SK-N-SH treated with all-trans-retinoic acid at 6 μM for 48 hours (cell line): Measurements from ENCODE around the gene CCBE1.

Experiments used
- ATAC-seq: fragments of 200-7000 bp; cut with Tn5 transposase; 3 replicates; pipeline ENCODE4 v1.9.1; 2020; ENCODE audit warnings: mild to moderate bottlenecking, moderate library complexity
- ARNTL ChIP-seq: fragments of 450-650 bp; formaldehyde crosslinking; IDR thresholded peaks from 2 replicates; pipeline ENCODE4 v1.5.0; 2020; ENCODE audit warnings: low read depth, mild to moderate bottlenecking, moderate library complexity, borderline replicate concordance
- BACH2 ChIP-seq: fragments of 250-450 bp; sonication (Bioruptor Pico); IDR thresholded peaks from 2 replicates; pipeline ENCODE4 v1.9.0; 2021; ENCODE audit warnings: mild to moderate bottlenecking, borderline replicate concordance
- CREB5 ChIP-seq: fragments of 250-450 bp; sonication (Bioruptor Pico); IDR thresholded peaks from 2 replicates; pipeline ENCODE4 v1.5.1; 2020; ENCODE audit warnings: low read depth, mild to moderate bottlenecking, moderate library complexity
- CSDC2 ChIP-seq: fragments of 250-450 bp; sonication (Bioruptor Pico); IDR thresholded peaks from 2 replicates; pipeline ENCODE4 v1.5.0; 2020; ENCODE audit warnings: mild to moderate bottlenecking, moderate library complexity
- CSRNP3 ChIP-seq: fragments of 250-450 bp; sonication (Bioruptor Pico); IDR thresholded peaks from 2 replicates; pipeline ENCODE4 v1.5.1; 2021; ENCODE audit warnings: mild to moderate bottlenecking, moderate library complexity
- ESRRG ChIP-seq: fragments of 250-450 bp; sonication (Bioruptor Pico); IDR thresholded peaks from 2 replicates; pipeline ENCODE4 v1.6.1; 2021; ENCODE audit warnings: mild to moderate bottlenecking
- GLIS3 ChIP-seq: fragments of 250-450 bp; sonication (Bioruptor Pico); IDR thresholded peaks from 2 replicates; pipeline ENCODE4 v1.5.0; 2020; ENCODE audit warnings: mild to moderate bottlenecking, moderate library complexity
- ISL1 ChIP-seq: fragments of 250-450 bp; sonication (Bioruptor Pico); IDR thresholded peaks from 2 replicates; pipeline ENCODE4 v2.1.2; 2022; ENCODE audit warnings: mild to moderate bottlenecking, moderate library complexity
- OSR1 ChIP-seq: fragments of 250-450 bp; sonication (Bioruptor Pico); IDR thresholded peaks from 2 replicates; pipeline ENCODE4 v1.8.0; 2022; ENCODE audit warnings: moderate library complexity, mild to moderate bottlenecking, inconsistent platforms
- PATZ1 ChIP-seq: fragments of 250-450 bp; sonication (Bioruptor Pico); IDR thresholded peaks from 2 replicates; pipeline ENCODE4 v1.8.0; 2020; ENCODE audit warnings: mild to moderate bottlenecking, moderate library complexity, borderline replicate concordance
- POU6F1 ChIP-seq: fragments of 250-450 bp; sonication (Bioruptor Pico); IDR thresholded peaks from 2 replicates; pipeline ENCODE4 v1.8.0; 2021; ENCODE audit warnings: low read depth, mild to moderate bottlenecking, moderate library complexity, borderline replicate concordance
- PPARA ChIP-seq: fragments of 250-450 bp; sonication (Bioruptor Pico); IDR thresholded peaks from 2 replicates; pipeline ENCODE4 v1.5.0; 2020; ENCODE audit warnings: mild to moderate bottlenecking, borderline replicate concordance
- RARB ChIP-seq: fragments of 250-450 bp; sonication (Bioruptor Pico); IDR thresholded peaks from 2 replicates; pipeline ENCODE4 v1.8.0; 2021; ENCODE audit warnings: mild to moderate bottlenecking, moderate library complexity
- SNAI2 ChIP-seq: fragments of 250-450 bp; sonication (Bioruptor Pico); IDR thresholded peaks from 2 replicates; pipeline ENCODE4 v1.5.0; 2020; ENCODE audit warnings: mild to moderate bottlenecking, moderate library complexity
- TCF4 ChIP-seq: fragments of 250-450 bp; sonication (Bioruptor Pico); IDR thresholded peaks from 2 replicates; pipeline ENCODE4 v1.8.0; 2021; ENCODE audit warnings: mild to moderate bottlenecking, moderate library complexity, borderline replicate concordance
- TOX ChIP-seq: fragments of 250-450 bp; sonication (Bioruptor Pico); IDR thresholded peaks from 2 replicates; pipeline ENCODE4 v1.8.0; 2021; ENCODE audit warnings: mild to moderate bottlenecking, moderate library complexity, borderline replicate concordance
- TSHZ2 ChIP-seq: fragments of 250-450 bp; sonication (Bioruptor Pico); IDR thresholded peaks from 2 replicates; pipeline ENCODE4 v1.5.0; 2020; ENCODE audit warnings: mild to moderate bottlenecking, moderate library complexity
- ZC3H10 ChIP-seq: fragments of 250-450 bp; sonication (Bioruptor Pico); IDR thresholded peaks from 2 replicates; pipeline ENCODE4 v1.5.1; 2021; ENCODE audit warnings: mild to moderate bottlenecking, moderate library complexity
- ZFP3 ChIP-seq: fragments of 250-450 bp; sonication (Bioruptor Pico); IDR thresholded peaks from 2 replicates; pipeline ENCODE4 v1.5.0; 2020; ENCODE audit warnings: mild to moderate bottlenecking, moderate library complexity
- ZFP30 ChIP-seq: fragments of 450-650 bp; formaldehyde crosslinking; IDR thresholded peaks from 2 replicates; pipeline ENCODE4 v1.5.0; 2022; ENCODE audit warnings: mild to moderate bottlenecking, moderate library complexity
- ZNF565 ChIP-seq: fragments of 450-650 bp; formaldehyde crosslinking; conservative IDR thresholded peaks from 2 replicates; pipeline ENCODE4 v1.5.0; 2020; ENCODE audit warnings: low read depth, mild to moderate bottlenecking, moderate library complexity
- ZNF70 ChIP-seq: fragments of 450-650 bp; formaldehyde crosslinking; IDR thresholded peaks from 2 replicates; pipeline ENCODE4 v1.5.0; 2020; ENCODE audit warnings: mild to moderate bottlenecking, moderate library complexity
- ZNF8 ChIP-seq: fragments of 450-650 bp; formaldehyde crosslinking; IDR thresholded peaks from 2 replicates; pipeline ENCODE4 v1.5.0; 2020; ENCODE audit warnings: mild to moderate bottlenecking, moderate library complexity

Gene CCBE1

GRCh38 chr18:59481436-59481835 is 215.8 kb downstream of the CCBE1 start (continued):
- TF ChIP-seq PATZ1 (CRISPR knock-in tag): no peak
- TF ChIP-seq CSDC2: no peak
- TF ChIP-seq ZFP30 (CRISPR knock-in tag): no peak
- no peak for TF ChIP-seq ZNF70

- TF ChIP-seq TOX (CRISPR knock-in tag): no peak
- TF ChIP-seq ZNF8 (CRISPR knock-in tag): no peak
- TF ChIP-seq BACH2 (CRISPR knock-in tag): peak; percentile 8; the same call in 1 of the 2 replicates
- no peak for TF ChIP-seq ZC3H10 (CRISPR knock-in tag)
- no peak for ATAC-seq
Measured at GRCh38 chr18:59479776-59480175, 217.4 kb downstream of the CCBE1 start.

- ATAC-seq: peak; percentile 76
- peak; percentile 93 for TF ChIP-seq TSHZ2 (CRISPR knock-in tag)
- TF ChIP-seq RARB (CRISPR knock-in tag): no peak
- no peak for TF ChIP-seq ZFP30 (CRISPR knock-in tag)
- peak; percentile 80 for TF ChIP-seq CSRNP3 (CRISPR knock-in tag)
- no peak for TF ChIP-seq ESRRG
- TF ChIP-seq OSR1 (CRISPR knock-in tag): no peak
- peak; percentile 10; the same call in 1 of the 2 replicates for TF ChIP-seq CREB5 (CRISPR knock-in tag)
- no peak for TF ChIP-seq ZC3H10 (CRISPR knock-in tag)
- TF ChIP-seq PPARA (CRISPR knock-in tag): peak; percentile 48; the same call in 1 of the 2 replicates
- no peak for TF ChIP-seq ZNF70
- no peak; the same call in 1 of the 2 replicates for TF ChIP-seq ZFP3
- TF ChIP-seq ZNF565 (CRISPR knock-in tag): no peak; the same call in 1 of the 2 replicates
- TF ChIP-seq TCF4 (CRISPR knock-in tag): peak; percentile 98
- no peak for TF ChIP-seq TOX (CRISPR knock-in tag)
- no peak; the same call in 1 of the 2 replicates for TF ChIP-seq ARNTL (CRISPR knock-in tag)
- TF ChIP-seq PATZ1 (CRISPR knock-in tag): peak; percentile 78; the same call in 1 of the 2 replicates
- TF ChIP-seq GLIS3 (CRISPR knock-in tag): no peak
- no peak; the same call in 1 of the 2 replicates for TF ChIP-seq ZNF8 (CRISPR knock-in tag)
- peak; percentile 52; the same call in 1 of the 2 replicates for TF ChIP-seq POU6F1 (CRISPR knock-in tag)
- peak; percentile 68; the same call in 1 of the 2 replicates for TF ChIP-seq SNAI2 (CRISPR knock-in tag)
- TF ChIP-seq BACH2 (CRISPR knock-in tag): peak; percentile 61
- TF ChIP-seq CSDC2: peak; percentile 24; the same call in 1 of the 2 replicates
- TF ChIP-seq ISL1 (CRISPR knock-in tag): peak; percentile 85
Measured at GRCh38 chr18:59478591-59478990, 218.6 kb downstream of the CCBE1 start.
